ENCODE data around the gene STK39. TPM values are rescaled to one million over a fixed set of nuclear protein-coding genes. Genes with fewer than 3 reads are reported as not detected.

The STK39 gene
- total RNA-seq = 10.4 and 15.9 TPM in 2 replicates

DNA sequence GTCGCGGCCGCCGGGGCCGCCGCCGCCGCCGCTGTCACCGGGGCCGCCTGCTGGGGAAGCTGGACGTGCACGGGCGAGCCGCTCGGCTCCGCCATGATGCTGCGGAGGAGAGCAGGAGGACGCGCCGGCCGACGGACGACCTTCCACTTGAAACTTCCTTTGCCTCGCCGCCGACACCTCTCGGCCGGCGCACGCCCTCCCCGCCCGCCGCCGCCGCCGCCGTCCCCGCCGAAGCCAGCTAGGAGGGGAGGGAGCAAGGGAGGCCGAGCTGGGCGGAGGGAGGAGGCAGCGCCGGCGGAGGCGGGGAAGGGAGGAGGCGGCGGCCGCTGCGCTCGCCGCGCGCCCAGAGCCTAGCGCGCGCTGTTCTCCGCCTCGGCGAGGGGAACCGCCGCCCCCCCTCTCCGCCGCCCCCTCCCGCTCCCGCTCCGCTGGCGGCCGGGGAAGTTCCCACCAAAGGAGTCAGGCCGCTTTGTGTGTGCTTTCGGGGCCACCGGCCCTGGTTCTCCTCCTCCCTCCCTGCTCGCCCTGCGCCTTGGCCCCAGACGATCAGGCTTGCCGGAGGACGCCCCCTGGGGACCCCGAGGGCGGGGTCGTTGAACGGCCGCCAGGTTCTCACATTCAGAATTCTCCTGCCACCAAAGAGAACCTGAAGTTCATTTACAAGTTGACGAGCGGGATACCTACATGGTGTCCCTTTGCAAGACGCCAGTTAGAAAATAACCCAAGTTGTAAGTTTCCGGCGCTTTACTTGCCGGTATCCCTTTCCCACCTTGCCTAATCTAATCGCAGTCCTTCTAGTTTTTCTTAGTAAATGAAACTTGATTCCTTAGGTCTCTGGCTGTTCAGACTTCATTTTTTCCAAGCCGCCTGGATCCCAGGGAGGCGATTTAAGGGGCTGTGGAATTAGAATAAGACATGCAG lies at the start of gene STK39:
Gene STK39 (minus strand): TSS at position 255 of the 921 bp plus-strand sequence. CDS start 160 bp downstream, at position 95.

Other genes starting within 250 kb of the STK39 start
- gene CERS6, start 208.7 kb upstream of the STK39 start, total RNA-seq = 21.7 and 22.7 TPM in 2 replicates